Testis (tissue), 3 donors: ENCODE data around the gene PSMB7. TPM values are rescaled to one million over a fixed set of nuclear protein-coding genes. Genes with fewer than 3 reads are reported as not detected.

ENCODE experiments used
- DNase-seq: peaks from one replicate; pipeline ENCODE4 v3.0.0-alpha.2; 2019
- H3K27ac ChIP-seq, 2 donors: fragments of 200-600 bp; sonication (generic); one replicate each; pipeline ENCODE4 v1.5.1; 2019
- H3K27me3 ChIP-seq: fragments of 200-600 bp; sonication (generic); one replicate; pipeline ENCODE4 v1.5.1; 2019
- H3K36me3 ChIP-seq: fragments of 200-600 bp; sonication (generic); one replicate; pipeline ENCODE4 v1.5.1; 2017; ENCODE audit warnings: low read depth; ENCODE audit errors: missing control alignments
- H3K4me1 ChIP-seq: fragments of 200-600 bp; sonication (generic); one replicate; pipeline ENCODE4 v1.5.1; 2019
- H3K4me3 ChIP-seq, 2 donors: fragments of 200-600 bp; sonication (generic); one replicate each; pipeline ENCODE4 v1.5.1; 2017 to 2019
- H3K9me3 ChIP-seq: fragments of 200-600 bp; sonication (generic); one replicate; pipeline ENCODE4 v1.5.1; 2017
- POLR2A ChIP-seq: fragments of 450-650 bp; IDR thresholded peaks from one replicate; pipeline ENCODE4 v1.6.1; 2017; ENCODE audit warnings: antibody characterized with exemption, mild to moderate bottlenecking, moderate library complexity
- WGBS, 2 donors: methylation state at CpG; one replicate each; pipeline ENCODE4 v1.1.5; 2018; 5-methylcytosine and 5-hydroxymethylcytosine counted together
- intact Hi-C: fragments of 100-400 bp; cut with DNase I; formaldehyde crosslinking; loops from one replicate; pipeline ENCODE4 v1.15.1; 2023; ENCODE audit warnings: low total_unique reads
- polyA plus RNA-seq: library from polyadenylated mRNA; stranded (reverse); fragments of 350-450 nt; fragmentation: Illumina TruSeq; extraction: RNeasy Lipid Tissue Mini Kit (QIAGEN cat#74804); gene quantifications from one replicate; pipeline ENCODE4 v1.2.3, GENCODE V29; 2014; ENCODE audit warnings: low read depth, low replicate concordance; ENCODE audit not compliant: insufficient read depth
- total RNA-seq, 2 donors: library from RNA; depleted of rRNA; stranded (reverse); fragments of >200 nt; gene quantifications; one replicate each; pipeline ENCODE4 v1.2.3, GENCODE V29; 2016
- TF ChIP-seq, protein P1 (sequence below), 3 experiments: fragments of 450-650 bp in 2 of 3; fragments of 200-600 bp in 1 of 3; sonication (generic) in 1 of 3; IDR thresholded peaks; one replicate each; pipeline ENCODE4 v1.5.1; 2016 to 2019; ENCODE audit warnings: antibody characterized with exemption in 3 of 3, mild to moderate bottlenecking in 2 of 3, moderate library complexity in 1 of 3

The PSMB7 gene
- total and polyA plus RNA-seq, 3 donors from 2014 or later = 156 to 310 (median 188) TPM

DNA sequence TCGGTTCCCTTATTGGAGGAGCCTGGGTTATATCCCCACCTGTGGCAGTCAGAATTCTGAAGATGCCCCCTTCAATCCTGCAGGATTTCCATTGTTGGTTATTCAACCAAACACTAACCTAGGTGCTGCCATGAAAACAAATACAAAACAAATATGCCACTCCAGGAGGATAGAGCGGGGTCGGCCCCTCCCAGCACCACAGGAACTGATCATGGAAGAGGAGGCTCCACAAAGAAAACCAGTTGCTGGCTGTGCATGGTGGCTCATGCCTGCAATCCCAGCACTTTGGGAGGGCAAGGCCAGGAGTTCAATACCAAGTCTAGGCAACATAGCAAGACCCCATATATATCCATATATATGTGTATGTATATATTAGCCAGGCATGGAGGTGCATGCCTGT is 21.8 kb upstream of the PSMB7 start:
- no peaks in the 10 kb centered on the region for H3K9me3 ChIP-seq
- no peaks in the 10 kb centered on the region for H3K4me1 ChIP-seq
- no peaks in the 10 kb centered on the region for H3K36me3 ChIP-seq
- intact Hi-C loops = no loop called here
- 88 to 92% methylated on average over 3 of the region's 3 CpGs for WGBS, 2 donors
- no peaks in the 10 kb centered on the region for H3K27me3 ChIP-seq
- no peak overlapping the region for H3K4me3 ChIP-seq
- TF ChIP-seq, protein P1, sequence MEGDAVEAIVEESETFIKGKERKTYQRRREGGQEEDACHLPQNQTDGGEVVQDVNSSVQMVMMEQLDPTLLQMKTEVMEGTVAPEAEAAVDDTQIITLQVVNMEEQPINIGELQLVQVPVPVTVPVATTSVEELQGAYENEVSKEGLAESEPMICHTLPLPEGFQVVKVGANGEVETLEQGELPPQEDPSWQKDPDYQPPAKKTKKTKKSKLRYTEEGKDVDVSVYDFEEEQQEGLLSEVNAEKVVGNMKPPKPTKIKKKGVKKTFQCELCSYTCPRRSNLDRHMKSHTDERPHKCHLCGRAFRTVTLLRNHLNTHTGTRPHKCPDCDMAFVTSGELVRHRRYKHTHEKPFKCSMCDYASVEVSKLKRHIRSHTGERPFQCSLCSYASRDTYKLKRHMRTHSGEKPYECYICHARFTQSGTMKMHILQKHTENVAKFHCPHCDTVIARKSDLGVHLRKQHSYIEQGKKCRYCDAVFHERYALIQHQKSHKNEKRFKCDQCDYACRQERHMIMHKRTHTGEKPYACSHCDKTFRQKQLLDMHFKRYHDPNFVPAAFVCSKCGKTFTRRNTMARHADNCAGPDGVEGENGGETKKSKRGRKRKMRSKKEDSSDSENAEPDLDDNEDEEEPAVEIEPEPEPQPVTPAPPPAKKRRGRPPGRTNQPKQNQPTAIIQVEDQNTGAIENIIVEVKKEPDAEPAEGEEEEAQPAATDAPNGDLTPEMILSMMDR (IDR thresholded peaks at IDR 0.05) = no peak
- no peak for TF ChIP-seq POLR2A
- no peak overlapping the region for H3K27ac ChIP-seq
- DNase-seq = no peak

DNA sequence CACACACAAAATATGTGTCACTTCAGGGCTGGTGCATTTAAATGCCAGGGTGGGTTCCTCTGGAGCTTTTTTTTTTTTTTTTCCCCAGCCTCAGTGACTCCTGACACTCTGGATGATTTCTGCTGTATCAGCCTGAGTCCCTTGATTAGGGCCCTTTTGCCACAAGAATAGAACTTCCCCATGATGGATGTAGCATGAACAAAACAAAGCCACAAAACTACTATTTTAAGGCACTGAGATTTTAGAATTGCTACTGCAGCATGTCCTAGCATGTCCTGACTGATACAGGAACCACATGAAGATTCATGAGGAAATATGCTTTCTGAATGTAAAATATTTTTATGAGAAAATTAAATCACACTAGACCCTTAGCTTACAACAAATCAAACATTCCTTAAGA is 21.1 kb upstream of the PSMB7 start:
- TF ChIP-seq POLR2A = no peak
- TF ChIP-seq, protein P1 (IDR thresholded peaks at IDR 0.05) = no peak
- no peaks in the 10 kb centered on the region for H3K4me1 ChIP-seq
- H3K9me3 ChIP-seq = no peaks in the 10 kb centered on the region
- H3K4me3 ChIP-seq = no peak overlapping the region
- intact Hi-C loops = no loop called here
- no peak for DNase-seq
- H3K36me3 ChIP-seq = no peaks in the 10 kb centered on the region
- H3K27me3 ChIP-seq = no peaks in the 10 kb centered on the region
- H3K27ac ChIP-seq = no peak overlapping the region

DNA sequence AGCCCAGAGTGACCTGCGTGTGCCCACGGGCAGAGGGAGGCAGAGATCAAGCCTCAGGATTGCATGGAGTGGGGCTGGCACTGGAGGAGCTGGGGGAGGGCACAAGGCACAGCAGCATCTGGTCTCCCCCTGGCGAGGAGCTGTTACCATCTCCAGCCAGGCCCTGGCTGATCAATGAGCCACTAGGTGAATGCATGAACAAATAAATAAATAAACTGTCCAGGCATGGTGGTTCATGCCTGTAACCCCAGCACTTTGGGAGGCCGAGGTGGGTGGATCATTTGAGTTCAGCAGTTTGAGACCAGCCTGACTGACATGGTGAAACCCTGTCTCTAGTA is 14.3 kb upstream of the PSMB7 start:
- DNase-seq = no peak
- intact Hi-C loops = no loop called here
- H3K4me3 ChIP-seq = no peak overlapping the region
- WGBS, 2 donors = 71 to 76% methylated on average over 4 of the region's 4 CpGs
- H3K27ac ChIP-seq = no peak overlapping the region
- H3K4me1 ChIP-seq = no peaks in the 10 kb centered on the region
- TF ChIP-seq, protein P1 (IDR thresholded peaks at IDR 0.05) = no peak
- no peak for TF ChIP-seq POLR2A
- H3K36me3 ChIP-seq = no peaks in the 10 kb centered on the region
- no peaks in the 10 kb centered on the region for H3K27me3 ChIP-seq
- H3K9me3 ChIP-seq = no peaks in the 10 kb centered on the region

DNA sequence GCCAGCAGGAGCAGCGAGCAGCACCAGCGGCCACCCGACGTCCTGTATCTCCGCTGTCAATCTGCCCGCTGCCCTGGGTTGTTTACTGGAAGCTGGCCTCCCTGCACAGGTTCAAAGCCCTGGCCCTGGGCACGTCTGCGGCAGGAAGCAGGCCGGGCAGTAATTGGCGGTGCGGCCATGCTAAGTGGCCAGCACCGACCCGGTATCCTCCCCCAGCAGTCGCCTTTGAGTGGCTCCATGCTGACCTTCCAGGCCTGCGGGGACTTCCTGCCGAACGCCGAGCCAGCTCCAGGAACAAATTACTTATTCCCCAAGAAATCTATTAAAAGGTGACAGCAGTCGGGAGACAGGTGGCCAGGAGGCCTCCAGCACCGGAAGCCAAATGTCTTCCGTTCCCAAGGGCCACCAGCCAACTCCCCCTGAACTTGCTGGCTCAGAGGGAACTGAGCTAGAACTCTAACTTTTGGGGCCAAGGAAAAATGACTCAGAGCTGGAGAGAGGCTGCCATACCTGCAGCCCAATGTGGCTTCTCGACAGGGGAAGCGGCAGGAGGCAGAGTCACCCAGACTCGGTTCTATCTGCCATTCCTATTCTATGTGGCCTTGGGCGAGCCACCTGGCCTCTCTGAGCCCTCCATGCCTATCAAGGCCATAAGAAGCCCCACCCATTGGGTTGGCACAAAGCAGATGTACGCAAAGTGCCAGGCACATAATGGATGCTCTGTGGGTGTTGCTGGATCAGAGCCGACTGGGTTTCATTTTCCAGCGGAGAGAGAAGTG is 13.7 kb upstream of the PSMB7 start:
- Histone ChIP-seq H3K4me3 (no peak overlapping the region), H3K27me3 (no peaks in the 10 kb centered on the region), H3K4me1 (no peaks in the 10 kb centered on the region), H3K36me3 (no peaks in the 10 kb centered on the region), H3K27ac (no peak overlapping the region), H3K9me3 (no peaks in the 10 kb centered on the region)
- intact Hi-C loops = no loop called here
- no peak for TF ChIP-seq POLR2A
- TF ChIP-seq, protein P1 (IDR thresholded peaks at IDR 0.05) = no peak
- peak; percentile 63 for DNase-seq
- WGBS, 2 donors = 63 to 76% methylated on average over 11 to 28 of the region's 28 CpGs

DNA sequence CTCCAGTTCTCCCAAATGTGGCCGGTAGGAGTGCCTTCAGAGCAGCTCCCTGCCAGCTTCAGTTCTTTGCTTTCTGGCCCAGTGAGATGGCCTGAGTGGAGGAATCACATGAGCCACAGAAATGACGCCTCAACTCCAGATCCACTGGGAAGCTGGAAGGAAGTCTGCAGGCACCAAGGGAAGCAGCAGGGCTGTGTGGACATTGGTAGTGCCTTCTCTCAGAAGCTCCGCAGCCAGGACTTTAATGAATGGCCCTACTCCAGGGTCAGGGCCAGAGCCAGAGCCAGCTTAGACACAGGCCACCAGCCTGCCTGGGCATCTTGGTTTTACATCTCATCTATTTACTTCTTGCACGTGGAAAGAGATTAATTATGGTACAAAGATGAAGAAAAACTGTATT is 12.0 kb upstream of the PSMB7 start:
- no peak overlapping the region for H3K27ac ChIP-seq
- H3K4me1 ChIP-seq = peaks cover 6% of the 10 kb centered on the region
- no peak overlapping the region for H3K4me3 ChIP-seq
- H3K9me3 ChIP-seq = no peaks in the 10 kb centered on the region
- WGBS, 2 donors = 50 to 73% methylated on average over 4 of the region's 4 CpGs
- H3K27me3 ChIP-seq = no peaks in the 10 kb centered on the region
- DNase-seq = no peak
- TF ChIP-seq, protein P1 (IDR thresholded peaks at IDR 0.05) = no peak
- no peak for TF ChIP-seq POLR2A
- no peaks in the 10 kb centered on the region for H3K36me3 ChIP-seq
- intact Hi-C loops = no loop called here
